Liver (tissue), 3 donors: Measurements from ENCODE around the gene SCN1B.

Source experiments
- CTCF ChIP-seq: fragments of 150-350 bp; IDR thresholded peaks from 2 replicates; pipeline ENCODE4 v1.5.1; 2017; ENCODE audit warnings: improper control_type of control experiment, low read depth, low read length; ENCODE audit not compliant: missing input control
- GABPA ChIP-seq, 2 donors: IDR thresholded peaks in 1 of 2; conservative IDR thresholded peaks in 1 of 2; 2 replicates each; pipeline ENCODE4 v1.6.1; 2016; ENCODE audit warnings: antibody characterized with exemption in 2 of 2, mild to moderate bottlenecking in 1 of 2, moderate library complexity in 1 of 2
- JUND ChIP-seq, 2 donors: IDR thresholded peaks; 2 replicates each; pipeline ENCODE4 v1.6.1; 2016; ENCODE audit warnings: antibody characterized with exemption in 2 of 2
- MAX ChIP-seq: IDR thresholded peaks from 2 replicates; pipeline ENCODE4 v1.6.1; 2016; ENCODE audit warnings: antibody characterized with exemption
- NR2F2 ChIP-seq: IDR thresholded peaks from 2 replicates; pipeline ENCODE4 v1.6.1; 2016; ENCODE audit warnings: antibody characterized with exemption
- RAD21 ChIP-seq, 2 donors: IDR thresholded peaks; 2 replicates each; pipeline ENCODE4 v1.6.1; 2016; ENCODE audit warnings: antibody characterized with exemption in 2 of 2, mild to moderate bottlenecking in 2 of 2
- REST ChIP-seq: IDR thresholded peaks from 2 replicates; pipeline ENCODE4 v1.6.1; 2016; ENCODE audit warnings: antibody characterized with exemption, mild to moderate bottlenecking
- SP1 ChIP-seq: IDR thresholded peaks from 2 replicates; pipeline ENCODE4 v1.6.1; 2018; ENCODE audit warnings: antibody characterized with exemption, mild to moderate bottlenecking
- TF ChIP-seq, protein P1 (sequence below): IDR thresholded peaks from 2 replicates; pipeline ENCODE4 v1.6.1; 2016; ENCODE audit warnings: antibody characterized with exemption
- donor health status: healthy.
- donor health status: healthy.

GRCh38 chr19:35058370-35058769 is 28.1 kb downstream of the SCN1B start:
- TF ChIP-seq CTCF (no peak), REST (no peak), JUND (IDR thresholded peaks at IDR 0.05) (no peak), NR2F2 (no peak), RAD21 (IDR thresholded peaks at IDR 0.05) (no peak), SP1 (no peak), MAX (no peak), GABPA (IDR thresholded peaks at IDR 0.05 in 1 of 2, conservative IDR thresholded peaks at IDR 0.05 in 1 of 2) (no peak)
- TF ChIP-seq, protein P1, sequence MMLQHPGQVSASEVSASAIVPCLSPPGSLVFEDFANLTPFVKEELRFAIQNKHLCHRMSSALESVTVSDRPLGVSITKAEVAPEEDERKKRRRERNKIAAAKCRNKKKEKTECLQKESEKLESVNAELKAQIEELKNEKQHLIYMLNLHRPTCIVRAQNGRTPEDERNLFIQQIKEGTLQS, result no peak
